OCI-LY7 (cell line): ENCODE results near the gene DTX4. TPM values are rescaled to one million over a fixed set of nuclear protein-coding genes. Genes with fewer than 3 reads are reported as not detected.

ENCODE experiments used
- small RNA-seq: library from RNA; depleted of rRNA; stranded (forward); fragments of <200 nt; gene quantifications from one replicate; pipeline ENCODE3, GENCODE V24; 2014
- total RNA-seq, 2 experiments: library from RNA; depleted of rRNA in 1 of 2; stranded (reverse); fragments of >200 nt in 1 of 2; shearing (Covaris generic) in 1 of 2; gene quantifications; 2 replicates each; pipeline ENCODE4 v1.2.3, GENCODE V29; 2014 to 2022

The DTX4 gene
- total RNA-seq, 2 experiments from 2014 or later: 1.4 to 9.9 TPM

Small RNA genes lying within 50 kb of the gene (small RNA-seq; reads per million reads assigned to genes)
- not detected for gene RN7SL42P

Other genes with a start within 250 kb of the DTX4 start
- gene GLYATL1, start 232.6 kb upstream of the DTX4 start, total RNA-seq (2014; rRNA removed; shearing (Covaris generic)): not detected in 2 replicates
- gene GLYATL1, start 232.6 kb upstream of the DTX4 start, total RNA-seq (2022): not detected in 2 replicates
- gene GLYATL1B, start 85.8 kb upstream of the DTX4 start, total RNA-seq (2014; rRNA removed; shearing (Covaris generic)): 0.59 TPM in 1 of 2 replicates, not detected in the other
- not detected in 2 replicates for gene GLYATL1B, start 85.8 kb upstream of the DTX4 start, total RNA-seq (2022)
- 30.3 and 37.6 TPM in 2 replicates for gene FAM111B, start 64.9 kb upstream of the DTX4 start, total RNA-seq (2014; rRNA removed; shearing (Covaris generic))
- gene FAM111B, start 64.9 kb upstream of the DTX4 start, total RNA-seq (2022): 38.1 and 39.8 TPM in 2 replicates
- 80.8 and 83.9 TPM in 2 replicates for gene FAM111A, start 29.3 kb upstream of the DTX4 start, total RNA-seq (2014; rRNA removed; shearing (Covaris generic))
- 93.7 and 99.8 TPM in 2 replicates for gene FAM111A, start 29.3 kb upstream of the DTX4 start, total RNA-seq (2022)
- 0.06 TPM in 1 of 2 replicates, not detected in the other for gene MPEG1, start 40.8 kb downstream of the DTX4 start, total RNA-seq (2014; rRNA removed; shearing (Covaris generic))
- gene MPEG1, start 40.8 kb downstream of the DTX4 start, total RNA-seq (2022): 12.4 and 13.5 TPM in 2 replicates
- gene OR5AN1, start 186.8 kb downstream of the DTX4 start, total RNA-seq (2014; rRNA removed; shearing (Covaris generic)): not detected in 2 replicates
- not detected in 2 replicates for gene OR5AN1, start 186.8 kb downstream of the DTX4 start, total RNA-seq (2022)